GM18526 (cell line): ENCODE data around the gene MAST4.

Source experiments
- POLR2A ChIP-seq: IDR thresholded peaks from 3 replicates; pipeline ENCODE4 v1.6.1; 2011; ENCODE audit not compliant: insufficient read length; ENCODE audit errors: extremely low read depth

The MAST4 gene

GRCh38 chr5:67042176-67043003 is 446.2 kb downstream of the MAST4 start:
- no peak for TF ChIP-seq POLR2A

GRCh38 chr5:67043796-67044511 is 447.8 kb downstream of the MAST4 start:
- no peak for TF ChIP-seq POLR2A

GRCh38 chr5:67045816-67046740 is 449.9 kb downstream of the MAST4 start:
- TF ChIP-seq POLR2A, result no peak

- TF ChIP-seq POLR2A, result no peak
Observed at GRCh38 chr5:67047160-67047559, 451.0 kb downstream of the MAST4 start.

- no peak for TF ChIP-seq POLR2A
Observed at GRCh38 chr5:67047616-67048015, 451.4 kb downstream of the MAST4 start.

- TF ChIP-seq POLR2A, result no peak
Observed at GRCh38 chr5:67050125-67050524, 453.9 kb downstream of the MAST4 start.

- TF ChIP-seq POLR2A, result no peak
Observed at GRCh38 chr5:67050635-67051034, 454.4 kb downstream of the MAST4 start.

- TF ChIP-seq POLR2A, result no peak
Observed at GRCh38 chr5:67051164-67051563, 455.0 kb downstream of the MAST4 start.

GRCh38 chr5:67052034-67052433 is 455.8 kb downstream of the MAST4 start:
- no peak for TF ChIP-seq POLR2A

- no peak for TF ChIP-seq POLR2A
Observed at GRCh38 chr5:67053229-67053628, 457.0 kb downstream of the MAST4 start.

GRCh38 chr5:67058998-67059743 is 463.0 kb downstream of the MAST4 start:
- no peak for TF ChIP-seq POLR2A

GRCh38 chr5:67059744-67060490 is 463.7 kb downstream of the MAST4 start:
- TF ChIP-seq POLR2A, result no peak

- no peak for TF ChIP-seq POLR2A
Observed at GRCh38 chr5:67061511-67061910, 465.3 kb downstream of the MAST4 start.

- no peak for TF ChIP-seq POLR2A
Observed at GRCh38 chr5:67063055-67063454, 466.9 kb downstream of the MAST4 start.

- no peak for TF ChIP-seq POLR2A
Observed at GRCh38 chr5:67063791-67064190, 467.6 kb downstream of the MAST4 start.

GRCh38 chr5:67065237-67065636 is 469.0 kb downstream of the MAST4 start:
- no peak for TF ChIP-seq POLR2A
